Sigmoid colon (tissue), 7 donors: ENCODE measurements around the gene MYRFL. TPM values are rescaled to one million over a fixed set of nuclear protein-coding genes. Genes with fewer than 3 reads are reported as not detected.

Experiments used
- DNase-seq: peaks from one replicate; pipeline ENCODE4 v3.0.0-alpha.2; 2019
- H3K27ac ChIP-seq, 4 donors: fragments of 200-600 bp; sonication (generic); one replicate each; pipeline ENCODE4 v1.5.1; 2016 to 2019; ENCODE audit warnings: mild to moderate bottlenecking in 1 of 4
- H3K27me3 ChIP-seq, 3 donors: fragments of 200-600 bp; sonication (generic); one replicate each; pipeline ENCODE4 v1.5.1; 2019; ENCODE audit warnings: mild to moderate bottlenecking in 1 of 3
- H3K36me3 ChIP-seq, 4 donors: fragments of 200-600 bp; sonication (generic); one replicate each; pipeline ENCODE4 v1.5.1; 2016 to 2019
- H3K4me1 ChIP-seq, 4 donors: fragments of 200-600 bp; sonication (generic); one replicate each; pipeline ENCODE4 v1.5.1; 2017 to 2019
- H3K4me3 ChIP-seq, 4 donors: fragments of 200-600 bp; sonication (generic); one replicate each; pipeline ENCODE4 v1.5.1; 2017 to 2019; ENCODE audit warnings: mild to moderate bottlenecking in 2 of 4, moderate library complexity in 1 of 4
- H3K9me3 ChIP-seq, 4 donors: fragments of 200-600 bp in 3 of 4; sonication (generic) in 3 of 4; one replicate each; pipeline versions ENCODE4 v1.5.1 to v1.6.1; 2013 to 2019
- CTCF ChIP-seq, 4 experiments: fragments of 450-650 bp in 3 of 4; fragments of 200-600 bp in 1 of 4; IDR thresholded peaks; one replicate each; pipeline ENCODE4 v1.5.1; 2016 to 2019; ENCODE audit warnings: antibody characterized with exemption in 4 of 4, mild to moderate bottlenecking in 3 of 4, moderate library complexity in 2 of 4
- EP300 ChIP-seq, 4 donors: sonication (generic); formaldehyde crosslinking; IDR thresholded peaks; one replicate each; pipeline ENCODE4 v1.6.1; 2017; ENCODE audit warnings: antibody characterized with exemption in 4 of 4
- POLR2A ChIP-seq, 2 donors: fragments of 450-650 bp; IDR thresholded peaks; one replicate each; pipeline ENCODE4 v1.6.1; 2016; ENCODE audit warnings: antibody characterized with exemption in 2 of 2, mild to moderate bottlenecking in 2 of 2, moderate library complexity in 2 of 2
- POLR2AphosphoS5 ChIP-seq, 4 donors: sonication (generic); formaldehyde crosslinking; IDR thresholded peaks; one replicate each; pipeline ENCODE4 v1.6.1; 2017; ENCODE audit warnings: antibody characterized with exemption in 4 of 4
- WGBS, 2 donors: extraction: QIAGEN DNeasy Blood & Tissue Kit; methylation state at CpG; one replicate each; pipeline ENCODE4 v1.1.7; 2013; 5-methylcytosine and 5-hydroxymethylcytosine counted together
- intact Hi-C: fragments of 100-400 bp; cut with DNase I; formaldehyde crosslinking; loops from one replicate; pipeline ENCODE4 v1.15.1; 2023
- polyA plus RNA-seq, 3 donors: library from polyadenylated mRNA; stranded (reverse); fragments of 200-250 nt; gene quantifications; one replicate each; pipeline ENCODE4 v1.2.3, GENCODE V29; 2013
- total RNA-seq, 4 donors: library from RNA; depleted of rRNA; stranded (reverse); fragments of >200 nt; gene quantifications; one replicate each; pipeline ENCODE4 v1.1.0, GENCODE V29; 2016
- donor health status: healthy with polysubstance abuse.
- donor health status: Bipolar disorder and iron deficiency.
- donor health status: healthy.

MYRFL gene
- total and polyA plus RNA-seq, 7 donors: 0.48 TPM; not detected in 6

GRCh38 chr12:69900720-69901131 is 75.7 kb downstream of the MYRFL start:
- Histone ChIP-seq H3K27me3 (no peaks in the 10 kb centered on the region), H3K9me3 (no peaks in the 10 kb centered on the region), H3K4me3 (no peak overlapping the region), H3K4me1 (no peaks in the 10 kb centered on the region), H3K27ac (no peak overlapping the region), H3K36me3 (no peaks in the 10 kb centered on the region)
- WGBS, 2 donors: 0 to 1% methylated on average over 4 of the region's 4 CpGs
- TF ChIP-seq CTCF (IDR thresholded peaks at IDR 0.05) (peak; percentile 40 to 79 (median 71)), POLR2AphosphoS5 (IDR thresholded peaks at IDR 0.05) (no peak)
- DNase-seq: peak; percentile 79
- intact Hi-C loops: loop anchor here (1.0 kb wide), 1 partner anchor 677 kb away; no protein-coding TSS in a partner anchor

GRCh38 chr12:69901221-69901905 is 76.3 kb downstream of the MYRFL start:
- H3K4me1 ChIP-seq: no peaks in the 10 kb centered on the region
- H3K36me3 ChIP-seq: no peaks in the 10 kb centered on the region
- H3K27ac ChIP-seq: no peak overlapping the region
- no peak for DNase-seq
- no peak overlapping the region for H3K4me3 ChIP-seq
- intact Hi-C loops: no loop called here
- TF ChIP-seq POLR2A (IDR thresholded peaks at IDR 0.05): no peak
- no peak for TF ChIP-seq EP300 (IDR thresholded peaks at IDR 0.05)
- TF ChIP-seq POLR2AphosphoS5 (IDR thresholded peaks at IDR 0.05): no peak
- TF ChIP-seq CTCF (IDR thresholded peaks at IDR 0.05): no peak
- no peaks in the 10 kb centered on the region for H3K9me3 ChIP-seq
- no peaks in the 10 kb centered on the region for H3K27me3 ChIP-seq

DNA sequence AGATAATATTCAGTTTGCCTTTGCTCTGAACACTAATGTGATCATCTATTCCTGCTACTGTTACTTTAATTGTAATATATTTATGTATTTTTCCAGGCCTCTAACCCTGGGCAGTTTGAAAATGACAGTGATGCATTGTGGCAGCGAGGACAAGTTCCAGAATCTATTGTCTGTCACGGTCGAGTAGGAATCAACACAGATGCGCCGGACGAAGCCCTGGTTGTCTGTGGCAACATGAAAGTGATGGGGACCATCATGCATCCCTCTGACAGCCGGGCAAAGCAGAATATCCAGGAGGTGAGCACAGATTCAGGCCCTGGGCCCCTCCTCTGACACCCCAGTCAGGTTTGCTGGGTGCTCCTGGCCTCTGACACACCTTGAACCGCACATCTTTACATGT is 78.5 kb downstream of the MYRFL start:
- H3K27ac ChIP-seq: no peak overlapping the region
- no peak for DNase-seq
- H3K4me3 ChIP-seq: no peak overlapping the region
- 90 to 94% methylated on average over 8 of the region's 8 CpGs for WGBS, 2 donors
- H3K27me3 ChIP-seq: no peaks in the 10 kb centered on the region
- intact Hi-C loops: no loop called here
- H3K36me3 ChIP-seq: no peaks in the 10 kb centered on the region
- TF ChIP-seq CTCF (IDR thresholded peaks at IDR 0.05): no peak
- no peak for TF ChIP-seq POLR2AphosphoS5 (IDR thresholded peaks at IDR 0.05)
- no peak for TF ChIP-seq POLR2A (IDR thresholded peaks at IDR 0.05)
- no peak for TF ChIP-seq EP300 (IDR thresholded peaks at IDR 0.05)
- no peaks in the 10 kb centered on the region for H3K4me1 ChIP-seq
- no peaks in the 10 kb centered on the region for H3K9me3 ChIP-seq

- no peak overlapping the region for H3K27ac ChIP-seq
- H3K27me3 ChIP-seq: no peaks in the 10 kb centered on the region
- WGBS, 2 donors: 75 to 92% methylated on average over 1 of the region's 1 CpG
- TF ChIP-seq POLR2AphosphoS5 (IDR thresholded peaks at IDR 0.05) (no peak), POLR2A (IDR thresholded peaks at IDR 0.05) (no peak), EP300 (IDR thresholded peaks at IDR 0.05) (no peak), CTCF (IDR thresholded peaks at IDR 0.05) (no peak)
- H3K36me3 ChIP-seq: no peaks in the 10 kb centered on the region
- no peak overlapping the region for H3K4me3 ChIP-seq
- DNase-seq: no peak
- no peaks in the 10 kb centered on the region for H3K9me3 ChIP-seq
- no peaks in the 10 kb centered on the region for H3K4me1 ChIP-seq
- intact Hi-C loops: no loop called here
Observed at GRCh38 chr12:69904777-69905176, 79.8 kb downstream of the MYRFL start.

DNA sequence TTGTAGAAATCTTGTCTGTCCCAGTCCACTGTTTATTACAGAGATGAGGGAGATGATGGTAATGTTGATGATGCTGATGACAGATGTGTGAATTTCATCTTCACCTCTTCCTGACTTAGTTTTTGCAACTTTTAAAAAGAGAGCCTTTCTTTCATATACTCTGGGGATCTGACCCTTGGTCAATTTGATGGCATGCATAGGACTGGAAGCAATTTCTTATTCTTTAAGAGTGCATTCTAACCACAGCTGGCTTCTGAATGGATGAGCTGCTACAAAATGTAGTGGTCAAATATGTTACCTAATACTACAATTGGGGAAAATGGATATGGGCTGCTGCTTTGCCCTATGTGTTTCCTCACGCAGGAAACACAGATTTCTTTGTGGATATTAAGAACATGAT is 80.8 kb downstream of the MYRFL start:
- TF ChIP-seq POLR2AphosphoS5 (IDR thresholded peaks at IDR 0.05): no peak
- TF ChIP-seq POLR2A (IDR thresholded peaks at IDR 0.05): no peak
- no peak for TF ChIP-seq EP300 (IDR thresholded peaks at IDR 0.05)
- no peak for TF ChIP-seq CTCF (IDR thresholded peaks at IDR 0.05)
- Histone ChIP-seq H3K36me3 (no peaks in the 10 kb centered on the region), H3K27ac (no peak overlapping the region), H3K27me3 (no peaks in the 10 kb centered on the region), H3K4me1 (no peaks in the 10 kb centered on the region), H3K9me3 (no peaks in the 10 kb centered on the region), H3K4me3 (no peak overlapping the region)
- intact Hi-C loops: no loop called here
- 92 to 99% methylated on average over 1 of the region's 1 CpG for WGBS, 2 donors
- DNase-seq: no peak
